ENCODE measurements around the gene NUDT21.

Gene NUDT21

GRCh38 chr16:56462064-56462796 lies 11.1 kb upstream of the NUDT21 start:
- DNase-seq (ENCODE audit: low read depth), result no peak

GRCh38 chr16:56460101-56460500 lies 9.0 kb upstream of the NUDT21 start:
- DNase-seq (ENCODE audit: low read depth), result no peak

GRCh38 chr16:56457927-56458470 lies 6.9 kb upstream of the NUDT21 start:
- DNase-seq (ENCODE audit: low read depth), result no peak

GRCh38 chr16:56451753-56452689 lies 889 bp upstream of the NUDT21 start:
- DNase-seq (ENCODE audit: low read depth), result no peak

GRCh38 chr16:56450275-56450985 lies 702 bp downstream of the NUDT21 start:
- DNase-seq (ENCODE audit: low read depth), result no peak

- DNase-seq (ENCODE audit: low read depth), result no peak
Measured at GRCh38 chr16:56448005-56448404, 3.1 kb downstream of the NUDT21 start.

GRCh38 chr16:56447286-56447685 lies 3.8 kb downstream of the NUDT21 start:
- no peak for DNase-seq (ENCODE audit: low read depth)

GRCh38 chr16:56438038-56438437 lies 13.1 kb downstream of the NUDT21 start:
- DNase-seq (ENCODE audit: low read depth), result no peak

GRCh38 chr16:56436258-56436657 lies 14.9 kb downstream of the NUDT21 start:
- no peak for DNase-seq (ENCODE audit: low read depth)

GRCh38 chr16:56428091-56428490 lies 23.0 kb downstream of the NUDT21 start:
- DNase-seq (ENCODE audit: low read depth), result no peak

- DNase-seq (ENCODE audit: low read depth), result no peak
Measured at GRCh38 chr16:56426585-56426984, 24.5 kb downstream of the NUDT21 start.

GRCh38 chr16:56425439-56425832 lies 25.7 kb downstream of the NUDT21 start, which contains the start of gene AMFR:
AMFR (minus strand) TSS chr16:56425545; CDS start chr16:56425327, 218 bp downstream.
- peak; percentile 14 for DNase-seq (ENCODE audit: low read depth)

GRCh38 chr16:56424791-56425438 lies 26.2 kb downstream of the NUDT21 start:
- DNase-seq (ENCODE audit: low read depth), result no peak

GRCh38 chr16:56424404-56424764 lies 26.7 kb downstream of the NUDT21 start:
- DNase-seq (ENCODE audit: low read depth), result no peak

GRCh38 chr16:56423584-56424403 lies 27.3 kb downstream of the NUDT21 start:
- no peak for DNase-seq (ENCODE audit: low read depth)

- DNase-seq (ENCODE audit: low read depth), result no peak
Measured at GRCh38 chr16:56422896-56423441, 28.2 kb downstream of the NUDT21 start.

GRCh38 chr16:56421976-56422669 lies 29.0 kb downstream of the NUDT21 start:
- no peak for DNase-seq (ENCODE audit: low read depth)

- DNase-seq (ENCODE audit: low read depth), result no peak
Measured at GRCh38 chr16:56421313-56421712, 29.8 kb downstream of the NUDT21 start.

- no peak for DNase-seq (ENCODE audit: low read depth)
Measured at GRCh38 chr16:56420613-56421012, 30.5 kb downstream of the NUDT21 start.
